Naive thymus-derived CD4-positive, alpha-beta T cell (primary cell): ENCODE results near the gene UBAP1L. TPM values are rescaled to one million over a fixed set of nuclear protein-coding genes. Genes with fewer than 3 reads are reported as not detected.

ENCODE experiments used
- ATAC-seq: fragments of 150-1000 bp; cut with Tn5 transposase; 2 replicates; pipeline ENCODE4 v1.10.0; 2021; ENCODE audit warnings: mild to moderate bottlenecking, moderate library complexity
- CTCF ChIA-PET: fragments of 350-600 bp; sonication (Branson Sonifier 250); formaldehyde crosslinking; loops from one replicate; lab custom pipeline; 2021; ENCODE audit warnings: antibody characterized with exemption; lab: Charles Lee
- POLR2A ChIA-PET: fragments of 350-600 bp; sonication (Branson Sonifier 250); formaldehyde crosslinking; loops from one replicate; lab custom pipeline; 2021; ENCODE audit warnings: antibody characterized with exemption, inconsistent platforms; lab: Charles Lee
- DNase-seq, 9 donors: peaks; one replicate each; pipeline versions ENCODE4 v3.0.0 to v3.0.0-alpha.2; 2020 to 2022; ENCODE audit warnings: mixed read lengths in 1 of 9
- H3K27ac ChIP-seq: one replicate; pipeline ENCODE4 v1.7.0; 2013; ENCODE audit warnings: mild to moderate bottlenecking, low read depth, low read length, moderate library complexity
- H3K27me3 ChIP-seq, 2 donors: one replicate each; pipeline ENCODE4 v1.7.0; 2013; ENCODE audit warnings: low read length in 2 of 2, mild to moderate bottlenecking in 2 of 2, moderate library complexity in 2 of 2; ENCODE audit not compliant: control insufficient read depth in 2 of 2, insufficient read depth in 2 of 2
- H3K36me3 ChIP-seq, 3 experiments: 1 replicate in 2 of 3; 2 replicates in 1 of 3; pipeline ENCODE4 v1.7.0; 2013; ENCODE audit warnings: low read length in 3 of 3, mild to moderate bottlenecking in 3 of 3, moderate library complexity in 1 of 3; ENCODE audit not compliant: insufficient read depth in 3 of 3, control insufficient read depth in 2 of 3
- H3K4me1 ChIP-seq, 2 donors: one replicate each; pipeline ENCODE4 v1.7.0; 2013; ENCODE audit warnings: low read length in 2 of 2, mild to moderate bottlenecking in 2 of 2, moderate library complexity in 1 of 2; ENCODE audit not compliant: control insufficient read depth in 2 of 2, insufficient read depth in 2 of 2
- H3K4me3 ChIP-seq: 2 replicates; pipeline ENCODE4 v1.7.0; 2013; ENCODE audit warnings: mild to moderate bottlenecking, low read length
- H3K9me3 ChIP-seq, 3 experiments: 1 replicate in 2 of 3; 2 replicates in 1 of 3; pipeline ENCODE4 v1.7.0; 2013; ENCODE audit warnings: low read length in 3 of 3; ENCODE audit not compliant: control insufficient read depth in 2 of 3
- H3K27ac Mint-ChIP-seq, 9 donors: one replicate each; pipeline ENCODE4 v1.8.0; 2020 to 2022; ENCODE audit warnings: mixed read lengths in 9 of 9, mild to moderate bottlenecking in 8 of 9, moderate library complexity in 5 of 9, inconsistent platforms in 2 of 9
- H3K27me3 Mint-ChIP-seq, 5 donors: one replicate each; pipeline ENCODE4 v1.8.0; 2021 to 2022; ENCODE audit warnings: mixed read lengths in 5 of 5, mild to moderate bottlenecking in 1 of 5
- H3K36me3 Mint-ChIP-seq, 5 donors: one replicate each; pipeline ENCODE4 v1.8.0; 2020 to 2022; ENCODE audit warnings: mixed read lengths in 5 of 5, mild to moderate bottlenecking in 3 of 5, inconsistent platforms in 1 of 5
- H3K4me1 Mint-ChIP-seq, 7 donors: one replicate each; pipeline ENCODE4 v1.8.0; 2020 to 2022; ENCODE audit warnings: mixed read lengths in 7 of 7, mild to moderate bottlenecking in 3 of 7, inconsistent platforms in 1 of 7
- H3K4me3 Mint-ChIP-seq, 10 donors: one replicate each; pipeline ENCODE4 v1.8.0; 2020 to 2022; ENCODE audit warnings: mild to moderate bottlenecking in 10 of 10, mixed read lengths in 10 of 10, moderate library complexity in 6 of 10, inconsistent platforms in 2 of 10
- H3K9me3 Mint-ChIP-seq, 11 donors: one replicate each; pipeline ENCODE4 v1.8.0; 2020 to 2022; ENCODE audit warnings: mixed read lengths in 11 of 11, mild to moderate bottlenecking in 4 of 11, inconsistent platforms in 1 of 11, moderate library complexity in 1 of 11
- intact Hi-C, 2 donors: fragments of 100-400 bp; cut with micrococcal nuclease; formaldehyde crosslinking; loops; one replicate each; pipeline ENCODE4 v1.15.1; 2023
- polyA plus RNA-seq, 2 donors: library from polyadenylated mRNA; unstranded; fragments of 300-500 nt; fragmentation: Illumina TruSeq; gene quantifications; one replicate each; pipeline ENCODE4 v1.2.3, GENCODE V29; 2021
- total RNA-seq, 6 experiments: library from RNA in 5 of 6; stranded (reverse) in 5 of 6; gene quantifications; 1 replicate in 5 of 6; 2 replicates in 1 of 6; pipeline ENCODE4 v1.2.3 and lab custom pipeline; 2021 to 2026

Gene UBAP1L
- 10 to 100 TPM in 4 of 5 experiments, 1 to 10 TPM in 1; 6.4 to 17.1 (median 13.5) TPM for total RNA-seq
- under 1 TPM; 0.09 to 0.20 TPM for polyA plus RNA-seq
- 14.7 reads per million, percentile 44 among the genes with 10 or more reads in this experiment for total RNA-seq (lab: John Stamatoyannopoulos, UW)

- intact Hi-C loops = no loop called here
- H3K27ac ChIP-seq = no peak within 1 kb of the TSS
- ATAC-seq = no peak
- peak within 1 kb of the TSS in 2 of 9 donors; percentile 7 to 32 for H3K27ac Mint-ChIP-seq
- POLR2A ChIA-PET = interaction anchor here (0.6 kb wide), 1 partner anchor 12 kb away, joined by 5 read pairs; no protein-coding TSS in a partner anchor
- peaks cover 0 to 6% (median 0%) of the 10 kb centered on the region in 7 donors for H3K4me1 Mint-ChIP-seq
- DNase-seq = no peak
- H3K4me3 Mint-ChIP-seq = no peak within 1 kb of the TSS
- no peaks in the 10 kb centered on the region for H3K9me3 ChIP-seq
- peaks cover 14 to 55% (median 29%) of the 10 kb centered on the region in 5 donors for H3K36me3 Mint-ChIP-seq
- H3K27me3 Mint-ChIP-seq = no peaks in the 10 kb centered on the region
- H3K4me1 ChIP-seq = no peaks in the 10 kb centered on the region
- no peaks in the 10 kb centered on the region for H3K9me3 Mint-ChIP-seq
- no peaks in the 10 kb centered on the region for H3K27me3 ChIP-seq
- CTCF ChIA-PET = no interaction called here
- peaks cover 8 to 68% (median 16%) of the 10 kb centered on the region in 3 experiments for H3K36me3 ChIP-seq
- H3K4me3 ChIP-seq = no peak within 1 kb of the TSS
Measured at GRCh38 chr15:65115086-65115485, at the start of gene UBAP1L. UBAP1L (minus strand) TSS chr15:65115200; CDS start chr15:65106215, 8,985 bp downstream.

DNA sequence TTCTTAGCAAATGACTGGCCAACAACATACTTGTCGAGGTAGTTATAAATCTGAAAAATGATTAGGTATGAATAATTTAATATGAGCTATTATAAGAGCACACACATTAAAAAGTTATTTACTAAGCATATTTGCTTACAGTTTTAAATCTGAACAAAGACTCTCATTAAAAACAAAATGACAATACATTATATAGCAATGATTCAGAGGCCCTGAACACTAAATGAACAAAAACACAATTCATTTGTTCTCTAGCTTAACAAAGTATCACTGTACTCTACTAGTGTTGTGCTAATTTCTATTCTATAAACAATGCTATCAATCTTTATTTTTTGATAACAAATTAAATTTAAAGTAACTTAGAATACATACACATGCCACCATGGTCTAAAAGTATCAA lies 49.1 kb upstream of the UBAP1L start:
- DNase-seq = no peak
- no peaks in the 10 kb centered on the region for H3K27me3 Mint-ChIP-seq
- ATAC-seq = no peak
- peaks cover 0 to 39% (median 8%) of the 10 kb centered on the region in 3 experiments for H3K36me3 ChIP-seq
- intact Hi-C loops = no loop called here
- H3K4me3 Mint-ChIP-seq = no peak overlapping the region
- POLR2A ChIA-PET = no interaction called here
- CTCF ChIA-PET = no interaction called here
- no peak overlapping the region for H3K27ac Mint-ChIP-seq
- H3K9me3 ChIP-seq = no peaks in the 10 kb centered on the region
- no peaks in the 10 kb centered on the region for H3K9me3 Mint-ChIP-seq
- H3K4me1 ChIP-seq = no peaks in the 10 kb centered on the region
- H3K27me3 ChIP-seq = no peaks in the 10 kb centered on the region
- H3K4me1 Mint-ChIP-seq = peaks cover 3 to 22% (median 9%) of the 10 kb centered on the region in 7 donors
- H3K4me3 ChIP-seq = no peak overlapping the region
- peak overlapping the region; percentile 21 for H3K27ac ChIP-seq
- peaks cover 0 to 19% (median 0%) of the 10 kb centered on the region in 5 donors for H3K36me3 Mint-ChIP-seq

DNA sequence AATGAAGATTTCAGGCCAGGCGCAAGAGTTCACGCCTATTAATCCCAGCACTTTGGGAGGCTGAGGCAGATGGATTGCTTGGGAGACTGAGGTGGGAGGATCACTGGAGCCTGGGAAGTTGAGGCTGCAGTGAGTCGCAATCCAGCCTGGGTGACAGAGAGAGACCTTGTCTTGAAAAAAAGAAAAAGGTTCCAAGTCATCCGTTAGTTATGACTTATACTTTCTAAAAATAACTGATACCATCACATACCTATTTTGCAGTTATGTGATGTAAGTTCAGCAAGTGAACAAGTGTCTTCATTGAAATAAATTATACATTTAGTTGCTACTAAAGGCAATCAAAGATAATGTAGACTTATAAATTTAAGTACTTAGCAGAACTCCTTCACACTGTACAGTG lies 48.0 kb upstream of the UBAP1L start:
- Histone ChIP-seq H3K27ac (no peak overlapping the region), H3K27me3 (no peaks in the 10 kb centered on the region), H3K9me3 (no peaks in the 10 kb centered on the region), H3K4me3 (no peak overlapping the region), H3K36me3 (peaks cover 0 to 46% (median 17%) of the 10 kb centered on the region in 3 experiments), H3K4me1 (no peaks in the 10 kb centered on the region)
- no peak for ATAC-seq
- H3K9me3 Mint-ChIP-seq = no peaks in the 10 kb centered on the region
- no peaks in the 10 kb centered on the region for H3K27me3 Mint-ChIP-seq
- H3K36me3 Mint-ChIP-seq = peaks cover 0 to 19% (median 0%) of the 10 kb centered on the region in 5 donors
- CTCF ChIA-PET = no interaction called here
- no peak for DNase-seq
- intact Hi-C loops = loop anchor here in 1 of 2 donors (2.0 kb wide), 1 partner anchor 14 kb away; no protein-coding TSS in a partner anchor
- no peak overlapping the region for H3K4me3 Mint-ChIP-seq
- POLR2A ChIA-PET = no interaction called here
- H3K4me1 Mint-ChIP-seq = peaks cover 1 to 22% (median 9%) of the 10 kb centered on the region in 7 donors
- H3K27ac Mint-ChIP-seq = peak overlapping the region in 1 of 9 donors; percentile 33

DNA sequence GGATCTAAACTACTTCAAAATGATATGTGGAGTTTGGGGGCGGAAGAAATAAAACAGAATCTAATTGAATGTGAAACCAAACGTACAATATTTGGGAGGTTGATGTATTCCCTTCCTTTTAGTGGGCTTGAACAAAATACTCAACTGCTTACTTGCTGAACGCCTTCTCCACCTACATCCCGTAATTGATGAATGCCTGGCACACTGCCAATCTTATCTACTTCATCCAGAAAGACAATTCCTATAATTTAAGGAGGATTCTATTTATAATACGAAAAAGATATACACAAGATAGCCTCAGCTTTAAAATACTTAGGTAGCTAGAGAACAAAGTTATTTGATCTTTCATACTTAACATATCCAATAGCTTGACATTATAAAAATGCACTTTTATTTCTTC lies 41.7 kb upstream of the UBAP1L start:
- H3K9me3 Mint-ChIP-seq = no peaks in the 10 kb centered on the region
- H3K36me3 Mint-ChIP-seq = peaks cover 9 to 34% (median 14%) of the 10 kb centered on the region in 5 donors
- no peaks in the 10 kb centered on the region for H3K9me3 ChIP-seq
- H3K4me1 ChIP-seq = no peaks in the 10 kb centered on the region
- DNase-seq = no peak
- no peak for ATAC-seq
- peaks cover 0 to 6% (median 3%) of the 10 kb centered on the region in 7 donors for H3K4me1 Mint-ChIP-seq
- no peak overlapping the region for H3K4me3 Mint-ChIP-seq
- H3K4me3 ChIP-seq = no peak overlapping the region
- H3K27ac Mint-ChIP-seq = peak overlapping the region in 1 of 9 donors; percentile 43
- no peaks in the 10 kb centered on the region for H3K27me3 Mint-ChIP-seq
- H3K36me3 ChIP-seq = peaks cover 17 to 57% (median 29%) of the 10 kb centered on the region in 3 experiments
- no peak overlapping the region for H3K27ac ChIP-seq
- no peaks in the 10 kb centered on the region for H3K27me3 ChIP-seq
- intact Hi-C loops = no loop called here
- CTCF ChIA-PET = interaction anchor here (0.6 kb wide), 1 partner anchor 465 kb away, joined by 3 read pairs; no protein-coding TSS in a partner anchor
- POLR2A ChIA-PET = no interaction called here

DNA sequence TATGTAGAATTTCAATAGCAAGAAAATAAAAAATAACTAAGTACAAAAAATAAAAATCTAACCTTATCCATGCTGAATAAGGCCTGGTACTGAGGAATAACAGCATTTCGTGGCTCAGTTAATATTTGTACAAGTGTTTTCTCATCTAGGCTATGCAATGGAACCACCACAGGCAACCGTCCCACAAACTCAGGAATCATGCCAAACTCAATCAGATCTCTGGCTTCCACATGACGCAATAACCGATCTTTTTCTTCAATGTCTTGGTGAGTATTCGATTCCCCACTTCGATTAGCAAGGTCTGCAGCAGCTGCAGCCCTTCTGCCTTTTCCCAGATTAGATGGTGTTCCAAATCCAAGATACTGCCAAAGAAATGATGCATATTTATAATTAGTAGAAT lies 39.7 kb upstream of the UBAP1L start:
- no peaks in the 10 kb centered on the region for H3K9me3 ChIP-seq
- ChIA-PET POLR2A (no interaction called here), CTCF (no interaction called here)
- Mint-ChIP-seq H3K36me3 (peaks cover 12 to 32% (median 16%) of the 10 kb centered on the region in 5 donors), H3K27me3 (no peaks in the 10 kb centered on the region), H3K27ac (peak overlapping the region in 2 of 9 donors; percentile 4 to 64), H3K4me1 (peaks cover 0 to 2% (median 0%) of the 10 kb centered on the region in 7 donors), H3K4me3 (no peak overlapping the region), H3K9me3 (no peaks in the 10 kb centered on the region)
- intact Hi-C loops = no loop called here
- no peaks in the 10 kb centered on the region for H3K4me1 ChIP-seq
- H3K27me3 ChIP-seq = no peaks in the 10 kb centered on the region
- H3K4me3 ChIP-seq = no peak overlapping the region
- H3K27ac ChIP-seq = no peak overlapping the region
- DNase-seq (no peak), ATAC-seq (no peak)
- peaks cover 17 to 77% (median 34%) of the 10 kb centered on the region in 3 experiments for H3K36me3 ChIP-seq

DNA sequence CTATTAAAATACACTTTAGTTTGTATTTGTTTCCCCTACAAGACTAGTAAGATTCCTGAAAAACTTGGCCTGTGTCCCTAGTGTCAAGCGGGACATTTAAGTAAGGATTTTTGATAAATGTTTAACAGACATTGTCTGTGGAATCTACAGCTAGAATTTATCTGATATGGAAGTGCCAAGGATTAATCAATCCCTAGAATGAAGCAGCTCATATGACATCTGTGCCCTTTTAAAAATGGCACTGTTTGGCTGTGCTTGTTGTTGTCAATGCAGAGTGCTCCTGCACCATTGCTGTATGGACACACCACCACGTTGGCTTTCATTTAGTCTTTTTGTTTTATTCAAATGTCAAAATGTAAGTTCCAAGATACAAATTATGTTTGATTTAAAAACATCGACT lies 32.9 kb upstream of the UBAP1L start:
- ATAC-seq (no peak), DNase-seq (no peak)
- no peaks in the 10 kb centered on the region for H3K27me3 ChIP-seq
- Mint-ChIP-seq H3K27ac (peak overlapping the region in 1 of 9 donors; percentile 14), H3K4me1 (peaks cover 0 to 4% (median 0%) of the 10 kb centered on the region in 7 donors), H3K4me3 (no peak overlapping the region), H3K36me3 (peaks cover 4 to 19% (median 13%) of the 10 kb centered on the region in 5 donors), H3K9me3 (no peaks in the 10 kb centered on the region), H3K27me3 (no peaks in the 10 kb centered on the region)
- peaks cover 3 to 35% (median 5%) of the 10 kb centered on the region in 3 experiments for H3K36me3 ChIP-seq
- POLR2A ChIA-PET = no interaction called here
- no peaks in the 10 kb centered on the region for H3K9me3 ChIP-seq
- no peak overlapping the region for H3K27ac ChIP-seq
- H3K4me3 ChIP-seq = no peak overlapping the region
- intact Hi-C loops = no loop called here
- no peaks in the 10 kb centered on the region for H3K4me1 ChIP-seq
- CTCF ChIA-PET = no interaction called here

DNA sequence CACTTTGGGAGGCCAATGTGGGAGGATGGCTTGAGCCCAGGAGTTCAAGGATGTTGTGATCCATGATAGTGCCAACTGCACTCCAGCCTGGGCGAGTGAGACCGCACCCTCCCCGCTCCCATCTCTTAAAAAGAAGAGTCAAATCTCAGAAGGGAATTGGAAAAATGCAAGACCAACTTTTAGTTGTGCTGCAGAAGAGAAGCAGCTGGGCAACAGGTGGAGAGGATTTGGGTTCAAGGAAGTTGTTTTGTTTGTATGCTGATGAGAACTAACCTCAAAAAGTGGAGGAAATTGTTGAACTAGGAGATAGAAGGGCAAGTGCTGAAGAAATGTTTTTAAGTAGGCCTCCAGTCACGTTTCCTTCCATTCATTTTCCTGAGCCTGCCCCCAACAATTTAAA lies 31.4 kb upstream of the UBAP1L start:
- DNase-seq = no peak
- intact Hi-C loops = no loop called here
- Histone ChIP-seq H3K27ac (no peak overlapping the region), H3K9me3 (no peaks in the 10 kb centered on the region), H3K36me3 (peaks cover 3 to 29% (median 3%) of the 10 kb centered on the region in 3 experiments), H3K4me3 (no peak overlapping the region), H3K4me1 (no peaks in the 10 kb centered on the region), H3K27me3 (no peaks in the 10 kb centered on the region)
- no peaks in the 10 kb centered on the region for H3K27me3 Mint-ChIP-seq
- peaks cover 0 to 4% (median 0%) of the 10 kb centered on the region in 7 donors for H3K4me1 Mint-ChIP-seq
- POLR2A ChIA-PET = no interaction called here
- no peak for ATAC-seq
- peaks cover 4 to 13% (median 10%) of the 10 kb centered on the region in 5 donors for H3K36me3 Mint-ChIP-seq
- no peaks in the 10 kb centered on the region for H3K9me3 Mint-ChIP-seq
- H3K27ac Mint-ChIP-seq = peak overlapping the region in 4 of 9 donors; percentile 3 to 80 (median 36)
- CTCF ChIA-PET = no interaction called here
- H3K4me3 Mint-ChIP-seq = no peak overlapping the region
